Renal pelvis (tissue), 12 donors: Measurements from ENCODE around the gene CST5. TPM values are rescaled to one million over a fixed set of nuclear protein-coding genes. Genes with fewer than 3 reads are reported as not detected.
"Not testable (repeated sequence)": the region's sequence is repeated elsewhere in the genome, so short reads cannot be mapped to it uniquely, and the experiment has no call there.

ENCODE experiments used
- DNase-seq: peaks from one replicate; pipeline ENCODE4 v3.0.0-alpha.2; 2013
- long read RNA-seq, 16 experiments: transcript quantifications; one replicate each; lab custom pipeline, GENCODE V29; 2026
- polyA plus RNA-seq, 3 donors: library from polyadenylated mRNA; unstranded; fragments of 120-200 nt; gene quantifications; one replicate each; pipeline ENCODE4 v1.2.1, GENCODE V29; 2013; ENCODE audit not compliant: insufficient read length in 3 of 3

CST5 gene
- polyA plus RNA-seq = under 1 TPM; 0.30 to 0.84 (median 0.30) TPM
- long read RNA-seq, donor 1 = 0 reads
- long read RNA-seq, donor 2 = 0 reads
- long read RNA-seq, donor 3, partial matches to known transcripts = 0 of 1 reads
- long read RNA-seq, donor 3, other reads (novel, unspliced or antisense) = 0 of 1 reads
- long read RNA-seq, donor 4, partial matches to known transcripts = 0 of 1 reads
- long read RNA-seq, donor 4, other reads (novel, unspliced or antisense) = 0 of 1 reads
- long read RNA-seq, donor 5 = 0 reads
- long read RNA-seq, donor 6 = 0 reads
- long read RNA-seq, donor 7 = 0 reads
- long read RNA-seq, donor 8 = 0 reads
- long read RNA-seq, donor 9, partial matches to known transcripts = 0 of 1 reads
- long read RNA-seq, donor 9, other reads (novel, unspliced or antisense) = 0 of 1 reads
- long read RNA-seq, donor 10 = 0 reads
- long read RNA-seq, donor 11 = 0 reads
- long read RNA-seq, donor 12 = 0 reads
- long read RNA-seq, donor 13 = 0 reads
- long read RNA-seq, donor 14 = 0 reads
- long read RNA-seq, donor 15 = 0 reads
- long read RNA-seq, donor 16 = 0 reads

GRCh38 chr20:23879328-23879798, at the start of gene CST5:
TSS of gene CST5 (minus strand) at chr20:23879748. CDS start at chr20:23879676, 72 bp downstream.
- DNase-seq = no peak

GRCh38 chr20:23928788-23929187, 49.2 kb upstream of the CST5 start:
- DNase-seq = no peak

- no peak for DNase-seq
Observed at GRCh38 chr20:23928353-23928752, 48.8 kb upstream of the CST5 start.

- no peak for DNase-seq
Observed at GRCh38 chr20:23926944-23927872, 47.7 kb upstream of the CST5 start.

- DNase-seq = no peak
Observed at GRCh38 chr20:23926526-23926880, 47.0 kb upstream of the CST5 start.

- no peak for DNase-seq
Observed at GRCh38 chr20:23925789-23926525, 46.4 kb upstream of the CST5 start.

- DNase-seq = no peak
Observed at GRCh38 chr20:23924751-23925150, 45.2 kb upstream of the CST5 start.

- no peak for DNase-seq
Observed at GRCh38 chr20:23923891-23924435, 44.4 kb upstream of the CST5 start.

- no peak for DNase-seq
Observed at GRCh38 chr20:23923311-23923710, 43.8 kb upstream of the CST5 start.

- DNase-seq = peak; percentile 11
Observed at GRCh38 chr20:23920408-23921325, 41.1 kb upstream of the CST5 start.

GRCh38 chr20:23918896-23919295, 39.3 kb upstream of the CST5 start:
- DNase-seq = no peak

- no peak for DNase-seq
Observed at GRCh38 chr20:23918101-23918862, 38.7 kb upstream of the CST5 start.

GRCh38 chr20:23917024-23917725, 37.6 kb upstream of the CST5 start:
- DNase-seq = no peak

- DNase-seq = no peak
Observed at GRCh38 chr20:23915844-23916243, 36.3 kb upstream of the CST5 start.

- DNase-seq = not testable (repeated sequence)
Observed at GRCh38 chr20:23914469-23914868, 34.9 kb upstream of the CST5 start.

GRCh38 chr20:23910210-23910609, 30.7 kb upstream of the CST5 start:
- no peak for DNase-seq

GRCh38 chr20:23909390-23909789, 29.8 kb upstream of the CST5 start:
- no peak for DNase-seq

GRCh38 chr20:23907579-23907978, 28.0 kb upstream of the CST5 start:
- no peak for DNase-seq

GRCh38 chr20:23902396-23902795, 22.8 kb upstream of the CST5 start:
- not testable (repeated sequence) for DNase-seq
